Activated CD4-positive, CD25-positive, alpha-beta regulatory T cell (primary cell): ENCODE results near the gene CTDSP1.

Source experiments
- DNase-seq, 4 experiments: peaks; one replicate each; lab custom pipeline; 2025; lab: John Stamatoyannopoulos, UW

Gene CTDSP1

GRCh38 chr2:218399391-218400166, at the start of gene CTDSP1:
Gene CTDSP1, plus strand, starts transcription at chr2:218399868. Its CDS starts 223 bp downstream, at chr2:218400091.
- peak; percentile 79 to 82 (median 80) for DNase-seq

GRCh38 chr2:218354045-218354444, 45.6 kb upstream of the CTDSP1 start:
- DNase-seq, result no peak

- no peak for DNase-seq
These were observed 44.7 kb upstream of the CTDSP1 start for GRCh38 chr2:218354850-218355443.

GRCh38 chr2:218357236-218358177, 42.2 kb upstream of the CTDSP1 start:
- DNase-seq, result no peak

GRCh38 chr2:218360453-218360852, 39.2 kb upstream of the CTDSP1 start:
- no peak for DNase-seq

- DNase-seq, result no peak
These were observed 37.1 kb upstream of the CTDSP1 start for GRCh38 chr2:218362606-218363005.

GRCh38 chr2:218363736-218364135, 35.9 kb upstream of the CTDSP1 start:
- no peak for DNase-seq

- no peak for DNase-seq
These were observed 35.5 kb upstream of the CTDSP1 start for GRCh38 chr2:218364196-218364595.

- no peak for DNase-seq
These were observed 32.9 kb upstream of the CTDSP1 start for GRCh38 chr2:218366621-218367414.

- DNase-seq, result peak; percentile 18 to 44 (median 39)
These were observed 32.1 kb upstream of the CTDSP1 start for GRCh38 chr2:218367415-218368149.

GRCh38 chr2:218368150-218368528, 31.5 kb upstream of the CTDSP1 start:
- no peak for DNase-seq

- DNase-seq, result no peak
These were observed 31.0 kb upstream of the CTDSP1 start for GRCh38 chr2:218368621-218369153.

GRCh38 chr2:218369330-218369729, 30.3 kb upstream of the CTDSP1 start:
- DNase-seq, result no peak

GRCh38 chr2:218370410-218371063, 29.1 kb upstream of the CTDSP1 start:
- no peak for DNase-seq

- no peak for DNase-seq
These were observed 27.7 kb upstream of the CTDSP1 start for GRCh38 chr2:218371983-218372350.

- no peak for DNase-seq
These were observed 24.9 kb upstream of the CTDSP1 start for GRCh38 chr2:218374795-218375194.

- DNase-seq, result no peak
These were observed 24.5 kb upstream of the CTDSP1 start for GRCh38 chr2:218375212-218375611.

GRCh38 chr2:218378053-218378452, 21.6 kb upstream of the CTDSP1 start:
- no peak for DNase-seq

- no peak for DNase-seq
These were observed 17.7 kb upstream of the CTDSP1 start, which contains the start of gene SLC11A1 for GRCh38 chr2:218381916-218382366. Gene SLC11A1, plus strand, starts transcription at chr2:218382273. Its CDS starts 96 bp downstream, at chr2:218382369.

- DNase-seq, result no peak
These were observed 16.9 kb upstream of the CTDSP1 start for GRCh38 chr2:218382785-218383184.
